Measurements from ENCODE around the gene MEIOC. TPM values are rescaled to one million over a fixed set of nuclear protein-coding genes. Genes with fewer than 3 reads are reported as not detected.

MEIOC gene
- total and polyA plus RNA-seq, 9 of the 15 experiments (the other 6 are each of a cell fraction or from before 2014, with no cell fraction given) = 0.04 to 0.23 (median 0.06) TPM; not detected in 5

GRCh38 chr17:44707755-44708400 lies 51.6 kb downstream of the MEIOC start (continued):
- TF ChIP-seq ARID1B (IDR thresholded peaks at IDR 0.05) (peak; percentile 48; the same call in 1 of the 2 replicates), DPF2 (IDR thresholded peaks at IDR 0.05) (peak; percentile 65), MAFK (IDR thresholded peaks at IDR 0.05; ENCODE audit: low read length) (peak; percentile 89), BMI1 (IDR thresholded peaks at IDR 0.05; ENCODE audit: low read length) (no peak), NCOA2 (IDR thresholded peaks at IDR 0.05; ENCODE audit: partially characterized antibody in 2 of 2) (no peak), CREB3 (tag; conservative IDR thresholded peaks at IDR 0.05; ENCODE audit: low read depth) (no peak), ARHGAP35 (IDR thresholded peaks at IDR 0.05; ENCODE audit: partially characterized antibody) (no peak), DACH1 (IDR thresholded peaks at IDR 0.05; ENCODE audit: partially characterized antibody) (peak; percentile 39), TFAP4 (CRISPR knock-in tag; IDR thresholded peaks at IDR 0.05; ENCODE audit: borderline replicate concordance) (no peak), MAFG (tag; conservative IDR thresholded peaks at IDR 0.05) (peak; percentile 96), ZNF143 (CRISPR knock-in tag; IDR thresholded peaks at IDR 0.05) (no peak), CBX1 (IDR thresholded peaks at IDR 0.05; ENCODE audit: low read depth) (no peak), HCFC1 (IDR thresholded peaks at IDR 0.05; ENCODE audit: low read depth, low read length) (no peak), BRD4 (IDR thresholded peaks at IDR 0.05) (peak; percentile 17; the same call in 1 of the 2 replicates), ZNF384 (IDR thresholded peaks at IDR 0.05; ENCODE audit: low read depth, low read length) (0 out of 2 replicates have a peak, but pooled peaks have one; percentile 17), SIN3A (IDR thresholded peaks at IDR 0.05; ENCODE audit: borderline replicate concordance in 2 of 2, control insufficient read depth in 1 of 2, low read depth in 2 of 2, low read length in 2 of 2) (no peak), ZNF175 (CRISPR knock-in tag; IDR thresholded peaks at IDR 0.05; ENCODE audit: low read depth) (no peak), ZNF23 (CRISPR knock-in tag; IDR thresholded peaks at IDR 0.05) (no peak), HNRNPLL (IDR thresholded peaks at IDR 0.05; ENCODE audit: low read depth, low read length, poor library complexity, severe bottlenecking) (no peak), PTRF (tag; IDR thresholded peaks at IDR 0.05) (no peak), NCOA4 (IDR thresholded peaks at IDR 0.05; ENCODE audit: partially characterized antibody) (no peak), ELF4 (CRISPR knock-in tag; IDR thresholded peaks at IDR 0.05) (no peak), STAT5A (IDR thresholded peaks at IDR 0.05; ENCODE audit: borderline replicate concordance, low read length) (no peak), FOXA1 (IDR thresholded peaks at IDR 0.05; ENCODE audit: borderline replicate concordance) (no peak), POLR3G (IDR thresholded peaks at IDR 0.05; ENCODE audit: extremely low read depth, insufficient read length, insufficient replicate concordance) (no peak), TAL1 (IDR thresholded peaks at IDR 0.05) (no peak), TBP (optimal IDR thresholded peaks at IDR 0.05; ENCODE audit: low read depth, low read length) (no peak), HNRNPUL1 (IDR thresholded peaks at IDR 0.05; ENCODE audit: low read length) (no peak), ZNF121 (CRISPR knock-in tag; conservative IDR thresholded peaks at IDR 0.05) (no peak), RBM15 (IDR thresholded peaks at IDR 0.05; ENCODE audit: insufficient read depth, low read length) (no peak)

All from K562 (cell line).